AG09309 (cell line): ENCODE data around the gene KCNQ4.

Source experiments
- DNase-seq: peaks from one replicate; pipeline ENCODE4 v3.0.0-alpha.2; 2010; ENCODE audit warnings: low read depth
- H3K4me3 ChIP-seq: 2 replicates; pipeline ENCODE4 v1.5.1; 2011; ENCODE audit warnings: mild to moderate bottlenecking, low read depth, low read length, moderate library complexity; ENCODE audit not compliant: control insufficient read depth
- CTCF ChIP-seq: IDR thresholded peaks from 2 replicates; pipeline ENCODE4 v1.5.1; 2011; ENCODE audit warnings: mild to moderate bottlenecking, low read depth, low read length, inconsistent platforms; ENCODE audit not compliant: insufficient read depth, control insufficient read depth; ENCODE audit errors: missing control alignments

The KCNQ4 gene

DNA sequence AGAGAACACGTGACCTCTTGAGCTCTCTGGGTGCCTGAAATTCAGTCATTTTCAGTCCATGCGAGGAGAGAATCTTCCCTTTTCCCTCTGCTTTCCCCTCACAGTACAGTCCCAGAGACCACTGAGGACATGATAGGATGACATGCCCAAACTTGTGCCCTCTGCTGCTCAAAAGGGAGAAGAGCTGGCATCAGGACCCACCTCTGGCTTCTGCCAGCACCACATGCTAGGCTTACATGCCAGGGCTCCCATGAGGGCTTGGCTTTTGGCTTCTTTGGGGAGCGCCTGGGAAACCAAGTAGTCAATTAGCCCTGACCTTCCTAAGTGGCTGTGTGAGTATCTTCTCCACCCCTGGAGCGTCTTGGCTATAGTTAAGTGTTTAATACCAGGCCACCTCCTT is 13.8 kb upstream of the KCNQ4 start:
- no peak for DNase-seq
- peak; percentile 23 for TF ChIP-seq CTCF

DNA sequence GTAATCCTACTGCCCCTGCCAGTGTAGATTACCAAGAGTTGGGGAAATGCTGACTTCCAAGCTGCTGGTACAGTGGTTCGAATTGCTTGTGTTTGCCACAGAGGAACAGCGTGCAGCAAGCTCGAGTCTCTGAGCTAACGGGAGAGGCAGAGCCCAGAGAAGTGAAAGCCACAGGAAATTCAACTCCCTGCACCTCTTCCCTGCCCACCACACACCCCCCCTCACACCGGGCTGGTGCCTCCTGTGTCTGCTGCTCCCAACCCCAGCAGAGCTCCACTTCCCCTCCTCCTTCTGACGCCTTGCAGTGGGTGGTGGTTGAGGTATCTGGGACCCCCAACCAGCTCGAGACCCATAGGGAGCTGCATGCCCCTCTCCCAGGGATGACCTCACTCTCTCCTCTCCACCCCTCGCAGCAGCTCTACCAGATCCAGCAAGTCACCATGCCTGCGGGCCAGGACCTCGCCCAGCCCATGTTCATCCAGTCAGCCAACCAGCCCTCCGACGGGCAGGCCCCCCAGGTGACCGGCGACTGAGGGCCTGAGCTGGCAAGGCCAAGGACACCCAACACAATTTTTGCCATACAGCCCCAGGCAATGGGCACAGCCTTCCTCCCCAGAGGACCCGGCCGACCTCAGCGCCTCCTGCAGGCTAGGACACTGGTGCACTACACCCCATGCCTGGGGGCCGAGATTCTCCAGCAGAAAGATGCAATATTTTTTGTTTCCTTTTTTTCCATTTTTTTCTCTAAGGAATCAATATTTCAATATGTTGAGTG is 13.1 kb upstream of the KCNQ4 start:
- no peak for DNase-seq
- TF ChIP-seq CTCF = no peak
- no peak overlapping the region for H3K4me3 ChIP-seq

More for the DNA sequence above, 13.8 kb upstream of the KCNQ4 start:
- no peak overlapping the region for H3K4me3 ChIP-seq

GRCh38 chr1:40772146-40772955 is 11.2 kb upstream of the KCNQ4 start:
- no peak for DNase-seq
- H3K4me3 ChIP-seq = no peak overlapping the region
- TF ChIP-seq CTCF = no peak

DNA sequence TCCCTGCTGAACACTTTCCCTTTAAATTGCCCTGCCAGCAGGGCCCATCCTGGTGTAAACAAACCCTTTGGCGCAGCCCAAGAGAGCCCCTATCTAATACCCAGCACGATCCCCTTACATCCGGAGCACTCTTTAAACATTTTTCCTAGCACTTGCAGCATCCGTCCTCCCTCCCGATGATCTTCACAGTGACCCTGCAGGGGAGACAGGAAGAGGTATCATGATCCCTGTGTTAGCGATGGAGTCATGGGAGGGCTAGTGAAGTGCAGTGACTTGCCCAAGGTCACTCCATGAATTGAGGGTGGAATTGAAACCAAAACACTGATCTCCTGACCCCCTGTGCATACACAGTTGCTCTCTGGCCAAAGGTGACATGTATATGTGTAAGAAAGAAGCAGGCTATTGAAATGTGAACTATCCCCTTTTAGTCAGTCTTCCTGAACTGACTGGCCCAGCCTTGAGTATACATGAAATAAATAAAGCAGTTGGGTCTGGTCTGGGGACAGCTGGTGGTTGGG is 9.8 kb upstream of the KCNQ4 start:
- H3K4me3 ChIP-seq = no peak overlapping the region
- no peak for TF ChIP-seq CTCF
- no peak for DNase-seq

- H3K4me3 ChIP-seq = no peak overlapping the region
- peak; percentile 76 for TF ChIP-seq CTCF
- DNase-seq = no peak
Measured at GRCh38 chr1:40774266-40774998, 9.2 kb upstream of the KCNQ4 start.
